IPS-18c (cell line): ENCODE data around the gene FAM120B.
"Not testable (repeated sequence)": the region's sequence is repeated elsewhere in the genome, so short reads cannot be mapped to it uniquely, and the experiment has no call there.

Experiments used
- H3K4me3 ChIP-seq: 2 replicates; pipeline ENCODE4 v1.7.0; 2013; ENCODE audit warnings: low read depth, mild to moderate bottlenecking, low read length, moderate library complexity; ENCODE audit not compliant: insufficient read depth
- H3K9me3 ChIP-seq: one replicate; pipeline ENCODE4 v1.6.1; 2013; ENCODE audit warnings: mild to moderate bottlenecking, low read length, moderate library complexity; ENCODE audit not compliant: control insufficient read depth, insufficient read depth

Gene FAM120B

GRCh38 chr6:170375661-170376060, 69.1 kb downstream of the FAM120B start:
- H3K9me3 ChIP-seq = no peaks in the 10 kb centered on the region

GRCh38 chr6:170376386-170377043, 70.0 kb downstream of the FAM120B start:
- H3K4me3 ChIP-seq = no peak overlapping the region

More at GRCh38 chr6:170375661-170376060, 69.1 kb downstream of the FAM120B start:
- no peak overlapping the region for H3K4me3 ChIP-seq

GRCh38 chr6:170378502-170378901, 71.9 kb downstream of the FAM120B start:
- no peak overlapping the region for H3K4me3 ChIP-seq
- H3K9me3 ChIP-seq = no peaks in the 10 kb centered on the region

More at GRCh38 chr6:170376386-170377043, 70.0 kb downstream of the FAM120B start:
- H3K9me3 ChIP-seq = no peaks in the 10 kb centered on the region

- no peak overlapping the region for H3K4me3 ChIP-seq
- no peaks in the 10 kb centered on the region for H3K9me3 ChIP-seq
Measured at GRCh38 chr6:170381562-170381961, 75.0 kb downstream of the FAM120B start.

DNA sequence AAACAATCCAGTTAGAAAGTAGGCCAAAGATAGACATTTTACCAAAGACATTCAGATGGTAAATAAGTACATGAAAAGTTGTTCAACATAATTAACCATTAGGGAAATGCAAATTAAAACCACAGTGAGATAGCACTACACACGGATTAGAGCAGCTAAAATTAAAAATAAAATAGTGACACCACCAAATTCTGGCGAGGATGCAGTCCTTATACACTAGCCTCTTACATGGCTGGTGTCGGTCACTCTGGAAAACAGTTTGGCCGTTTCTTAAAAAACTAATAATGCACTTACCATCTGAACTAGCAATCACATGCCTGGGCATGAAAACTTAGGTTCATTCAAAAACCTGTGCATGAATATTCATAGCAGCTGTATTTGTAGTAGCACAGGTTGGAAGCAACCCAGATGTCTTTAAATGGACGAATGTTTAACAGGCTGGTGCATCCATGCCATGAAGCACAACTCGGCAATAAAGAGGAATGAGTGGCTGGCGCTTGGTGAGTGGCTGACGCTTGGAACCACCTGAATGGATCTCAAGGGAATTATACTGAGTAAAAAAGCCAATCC, 77.0 kb downstream of the FAM120B start:
- Histone ChIP-seq H3K9me3 (no peaks in the 10 kb centered on the region), H3K4me3 (no peak overlapping the region)

DNA sequence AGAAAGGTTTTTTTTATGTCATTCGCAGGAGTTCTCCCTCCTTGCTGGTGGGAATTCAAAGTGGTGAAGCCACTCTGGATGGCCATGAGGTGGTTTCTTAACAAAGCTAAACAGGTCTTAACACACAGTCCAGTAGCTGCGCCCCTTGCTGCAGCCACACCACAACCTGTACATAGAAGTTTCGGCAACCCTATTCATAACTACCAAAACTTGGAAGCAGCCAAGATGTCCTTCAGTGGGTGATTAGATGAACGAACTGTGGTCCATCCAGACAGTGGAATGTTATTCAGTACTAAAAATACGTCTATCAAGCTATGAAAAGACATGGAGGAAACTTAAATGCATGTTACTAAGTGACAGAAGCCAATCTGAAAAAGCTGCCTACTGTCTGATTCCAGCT, 78.9 kb downstream of the FAM120B start:
- no peak overlapping the region for H3K4me3 ChIP-seq
- no peaks in the 10 kb centered on the region for H3K9me3 ChIP-seq

GRCh38 chr6:170388113-170388512, 81.6 kb downstream of the FAM120B start:
- no peaks in the 10 kb centered on the region for H3K9me3 ChIP-seq
- no peak overlapping the region for H3K4me3 ChIP-seq

DNA sequence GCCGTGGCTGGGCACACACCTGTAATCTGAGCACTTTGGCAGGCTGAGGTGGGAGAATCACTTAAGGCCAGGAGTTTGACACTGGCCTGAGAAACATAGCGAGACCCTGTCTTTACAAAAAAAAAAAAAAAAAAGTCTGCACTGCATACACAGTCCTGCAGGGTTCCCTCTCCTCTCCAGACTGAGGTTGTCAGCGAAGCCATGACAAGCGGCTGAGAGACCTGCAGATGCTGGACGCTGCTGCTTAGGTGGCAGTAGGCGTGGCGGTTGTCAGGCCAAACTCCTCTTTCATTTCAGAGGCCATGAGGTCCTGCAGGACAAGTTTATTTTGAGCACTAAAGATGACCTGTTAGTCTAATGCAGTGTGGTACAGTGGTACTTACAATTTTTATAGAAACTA, 86.5 kb downstream of the FAM120B start:
- H3K4me3 ChIP-seq = no peak overlapping the region
- no peaks in the 10 kb centered on the region for H3K9me3 ChIP-seq

DNA sequence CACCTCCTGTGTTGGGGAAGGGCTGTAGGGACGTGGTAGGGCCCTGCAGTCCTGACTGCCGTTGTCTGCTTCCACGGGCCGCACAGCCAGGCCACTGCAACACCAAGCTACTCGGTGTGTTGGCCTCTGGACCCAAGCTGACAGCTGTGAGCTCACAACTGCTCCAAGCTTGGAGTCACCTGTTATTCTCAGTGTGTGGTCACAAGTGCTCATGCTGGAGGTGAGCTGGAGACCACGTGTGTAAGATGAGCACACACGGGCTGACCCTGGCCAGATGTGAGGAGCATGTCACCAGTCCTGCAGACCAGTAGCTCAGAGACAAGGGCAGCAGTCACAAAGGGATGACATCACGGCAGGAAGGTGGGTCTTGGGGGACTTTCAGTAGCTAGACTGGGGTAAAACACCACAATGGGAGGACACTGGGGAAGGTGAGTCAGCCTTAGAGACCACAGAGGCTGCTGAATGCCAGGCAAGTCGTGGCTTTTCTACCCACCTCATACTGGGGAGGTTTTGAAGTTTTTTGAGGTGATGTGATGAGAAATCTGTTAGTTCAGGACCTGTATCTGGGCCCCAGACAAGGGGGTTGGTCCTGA, 87.3 kb downstream of the FAM120B start:
- Histone ChIP-seq H3K9me3 (no peaks in the 10 kb centered on the region), H3K4me3 (no peak overlapping the region)

GRCh38 chr6:170394980-170395379, 88.4 kb downstream of the FAM120B start:
- H3K9me3 ChIP-seq = no peaks in the 10 kb centered on the region
- no peak overlapping the region for H3K4me3 ChIP-seq

DNA sequence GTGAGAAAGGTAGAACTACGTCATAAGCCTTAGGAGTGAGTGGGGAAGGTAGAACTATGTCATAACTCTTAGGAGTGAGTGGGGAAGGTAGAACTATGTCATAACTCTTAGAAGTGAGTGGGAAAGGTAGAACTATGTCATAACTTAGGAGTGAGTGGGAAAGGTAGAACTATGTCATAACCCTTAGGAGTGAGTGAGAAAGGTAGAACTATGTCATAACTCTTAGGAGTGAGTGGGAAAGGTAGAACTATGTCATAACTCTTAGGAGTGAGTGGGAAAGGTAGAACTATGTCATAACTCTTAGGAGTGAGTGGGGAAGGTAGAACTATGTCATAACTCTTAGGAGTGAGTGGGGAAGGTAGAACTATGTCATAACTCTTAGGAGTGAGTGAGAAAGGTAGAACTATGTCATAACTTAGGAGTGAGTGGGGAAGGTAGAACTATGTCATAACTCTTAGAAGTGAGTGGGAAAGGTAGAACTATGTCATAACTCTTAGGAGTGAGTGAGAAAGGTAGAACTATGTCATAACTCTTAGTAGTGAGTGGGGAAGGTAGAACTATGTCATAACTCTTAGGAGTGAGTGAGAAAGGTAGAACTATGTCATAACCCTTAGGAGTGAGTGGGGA, 92.3 kb downstream of the FAM120B start:
- not testable (repeated sequence) for H3K9me3 ChIP-seq, H3K4me3 ChIP-seq

DNA sequence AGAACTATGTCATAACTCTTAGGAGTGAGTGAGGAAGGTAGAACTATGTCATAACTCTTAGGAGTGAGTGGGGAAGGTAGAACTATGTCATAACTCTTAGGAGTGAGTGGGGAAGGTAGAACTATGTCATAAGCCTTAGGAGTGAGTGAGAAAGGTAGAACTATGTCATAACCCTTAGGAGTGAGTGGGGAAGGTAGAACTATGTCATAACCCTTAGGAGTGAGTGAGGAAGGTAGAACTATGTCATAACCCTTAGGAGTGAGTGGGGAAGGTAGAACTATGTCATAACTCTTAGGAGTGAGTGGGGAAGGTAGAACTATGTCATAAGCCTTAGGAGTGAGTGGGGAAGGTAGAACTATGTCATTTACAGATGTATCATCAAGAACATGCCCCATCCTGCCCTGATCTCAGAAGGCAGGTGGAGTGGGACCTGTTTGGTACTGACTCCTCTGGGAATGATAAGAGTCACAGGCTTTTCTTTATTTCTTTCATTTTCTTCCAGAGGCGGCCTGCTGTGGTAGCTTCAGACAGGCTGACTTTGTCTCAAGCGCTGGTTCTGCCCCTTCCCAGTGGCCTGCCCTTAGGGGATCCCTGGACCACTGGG, 93.5 kb downstream of the FAM120B start:
- H3K9me3 ChIP-seq, H3K4me3 ChIP-seq: not testable (repeated sequence)

- Histone ChIP-seq H3K4me3 (no peak overlapping the region), H3K9me3 (no peaks in the 10 kb centered on the region)
Measured at GRCh38 chr6:170402318-170403040, 95.9 kb downstream of the FAM120B start.

DNA sequence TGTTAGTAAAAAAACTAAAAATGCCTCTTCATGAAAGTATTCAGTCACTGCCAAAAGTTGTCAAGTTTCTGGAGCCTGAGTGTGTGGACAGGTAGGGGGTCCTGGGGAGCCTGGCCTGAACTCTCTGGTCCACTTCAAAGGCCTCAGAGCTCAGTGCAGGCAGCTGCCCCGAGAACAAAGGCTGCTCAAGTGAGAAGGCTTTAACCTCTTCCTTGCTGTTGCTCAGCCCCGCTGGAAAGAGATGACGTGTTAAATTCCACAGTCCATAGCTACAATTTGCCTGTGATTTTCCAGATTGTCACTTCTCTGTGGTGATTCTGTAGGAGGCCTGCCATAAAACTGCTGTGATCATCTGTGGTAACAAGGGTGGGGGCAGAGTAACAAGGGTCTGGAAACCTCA, 96.9 kb downstream of the FAM120B start:
- no peak overlapping the region for H3K4me3 ChIP-seq
- no peaks in the 10 kb centered on the region for H3K9me3 ChIP-seq

- H3K4me3 ChIP-seq = no peak overlapping the region
- no peaks in the 10 kb centered on the region for H3K9me3 ChIP-seq
Measured at GRCh38 chr6:170404036-170404435, 97.5 kb downstream of the FAM120B start.

DNA sequence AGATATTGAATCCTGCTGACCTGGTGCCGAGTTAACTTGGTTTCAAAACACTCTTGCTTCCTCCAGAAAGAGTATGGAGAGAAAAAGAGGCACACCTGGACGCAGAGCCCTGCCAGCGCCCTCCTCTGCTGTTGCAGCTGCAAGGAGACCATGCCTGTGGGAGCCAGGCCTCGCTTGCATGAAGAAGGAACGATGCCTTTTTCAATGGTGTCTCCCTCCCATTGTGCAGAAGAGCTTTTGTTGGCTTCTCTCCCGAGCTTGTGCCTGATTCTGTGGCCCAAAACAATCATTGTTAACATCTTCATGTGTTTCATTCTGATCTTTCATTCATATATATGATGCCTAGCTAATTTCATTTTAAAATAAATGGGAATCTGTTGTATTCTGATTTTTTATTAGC, 98.1 kb downstream of the FAM120B start:
- H3K9me3 ChIP-seq = no peaks in the 10 kb centered on the region
- H3K4me3 ChIP-seq = no peak overlapping the region

GRCh38 chr6:170405311-170405975, 98.9 kb downstream of the FAM120B start:
- H3K9me3 ChIP-seq = no peaks in the 10 kb centered on the region
- H3K4me3 ChIP-seq = no peak overlapping the region
